ENCODE results near the gene KDM7A. TPM values are rescaled to one million over a fixed set of nuclear protein-coding genes. Genes with fewer than 3 reads are reported as not detected.
"Not testable (repeated sequence)": the region's sequence is repeated elsewhere in the genome, so short reads cannot be mapped to it uniquely, and the experiment has no call there.

The KDM7A gene
- total RNA-seq, 6 donors from 2014 or later, result 12.9 to 41.8 (median 18.2) TPM

- 77 to 80% methylated on average over 4 of the region's 4 CpGs for WGBS, 2 donors
- Histone ChIP-seq H3K4me3 (no peak overlapping the region), H3K27me3 (no peaks in the 10 kb centered on the region), H3K9me3 (no peaks in the 10 kb centered on the region), H3K4me1 (peaks cover 0 to 3% (median 0%) of the 10 kb centered on the region in 4 donors), H3K36me3 (no peaks in the 10 kb centered on the region), H3K27ac (no peak overlapping the region)
- TF ChIP-seq EP300 (IDR thresholded peaks at IDR 0.05) (no peak), POLR2AphosphoS5 (IDR thresholded peaks at IDR 0.05) (no peak), POLR2A (IDR thresholded peaks at IDR 0.05) (no peak)
- TF ChIP-seq, protein P1, sequence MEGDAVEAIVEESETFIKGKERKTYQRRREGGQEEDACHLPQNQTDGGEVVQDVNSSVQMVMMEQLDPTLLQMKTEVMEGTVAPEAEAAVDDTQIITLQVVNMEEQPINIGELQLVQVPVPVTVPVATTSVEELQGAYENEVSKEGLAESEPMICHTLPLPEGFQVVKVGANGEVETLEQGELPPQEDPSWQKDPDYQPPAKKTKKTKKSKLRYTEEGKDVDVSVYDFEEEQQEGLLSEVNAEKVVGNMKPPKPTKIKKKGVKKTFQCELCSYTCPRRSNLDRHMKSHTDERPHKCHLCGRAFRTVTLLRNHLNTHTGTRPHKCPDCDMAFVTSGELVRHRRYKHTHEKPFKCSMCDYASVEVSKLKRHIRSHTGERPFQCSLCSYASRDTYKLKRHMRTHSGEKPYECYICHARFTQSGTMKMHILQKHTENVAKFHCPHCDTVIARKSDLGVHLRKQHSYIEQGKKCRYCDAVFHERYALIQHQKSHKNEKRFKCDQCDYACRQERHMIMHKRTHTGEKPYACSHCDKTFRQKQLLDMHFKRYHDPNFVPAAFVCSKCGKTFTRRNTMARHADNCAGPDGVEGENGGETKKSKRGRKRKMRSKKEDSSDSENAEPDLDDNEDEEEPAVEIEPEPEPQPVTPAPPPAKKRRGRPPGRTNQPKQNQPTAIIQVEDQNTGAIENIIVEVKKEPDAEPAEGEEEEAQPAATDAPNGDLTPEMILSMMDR (IDR thresholded peaks at IDR 0.05), result no peak
- ATAC-seq (ENCODE audit: low FRiP score in 2 of 2), result no peak
- DNase-seq, result no peak
These were observed 30.0 kb upstream of the KDM7A start for GRCh38 chr7:140206616-140207389.

- Histone ChIP-seq H3K27ac (no peak overlapping the region), H3K36me3 (no peaks in the 10 kb centered on the region), H3K4me3 (no peak overlapping the region), H3K4me1 (peaks cover 0 to 3% (median 0%) of the 10 kb centered on the region in 4 donors), H3K9me3 (no peaks in the 10 kb centered on the region), H3K27me3 (no peaks in the 10 kb centered on the region)
- ATAC-seq (ENCODE audit: low FRiP score in 2 of 2) (no peak), DNase-seq (no peak)
- WGBS, 2 donors, result 73 to 80% methylated on average over 4 of the region's 4 CpGs
- TF ChIP-seq POLR2AphosphoS5 (IDR thresholded peaks at IDR 0.05) (no peak), POLR2A (IDR thresholded peaks at IDR 0.05) (no peak), EP300 (IDR thresholded peaks at IDR 0.05) (no peak)
- TF ChIP-seq, protein P1 (IDR thresholded peaks at IDR 0.05), result no peak
These were observed 28.8 kb upstream of the KDM7A start for GRCh38 chr7:140205600-140205999.

DNA sequence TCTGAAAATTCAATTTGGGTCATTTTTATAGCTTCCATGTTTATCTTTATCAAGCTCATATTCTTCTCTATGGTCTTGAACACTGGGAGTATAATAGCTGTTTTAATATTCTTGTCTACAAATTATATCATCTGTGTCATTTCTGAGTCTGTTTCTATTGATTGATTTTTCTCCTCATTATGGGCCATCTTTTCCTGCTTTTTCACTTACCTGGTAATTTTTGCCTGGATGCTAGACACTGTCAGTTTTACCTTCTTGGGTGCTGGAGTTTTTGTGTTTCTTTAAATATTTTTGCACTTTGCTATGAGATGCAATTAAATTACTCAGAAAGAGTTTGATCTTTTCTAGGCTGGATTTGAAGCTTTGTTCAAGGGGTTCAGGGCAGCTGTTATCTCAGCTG is 26.8 kb upstream of the KDM7A start:
- TF ChIP-seq POLR2AphosphoS5 (IDR thresholded peaks at IDR 0.05), result no peak
- TF ChIP-seq, protein P1 (IDR thresholded peaks at IDR 0.05), result no peak
- no peak for TF ChIP-seq POLR2A (IDR thresholded peaks at IDR 0.05)
- no peak for TF ChIP-seq EP300 (IDR thresholded peaks at IDR 0.05)
- no peak for ATAC-seq (ENCODE audit: low FRiP score in 2 of 2)
- H3K27ac ChIP-seq, result no peak overlapping the region

DNA sequence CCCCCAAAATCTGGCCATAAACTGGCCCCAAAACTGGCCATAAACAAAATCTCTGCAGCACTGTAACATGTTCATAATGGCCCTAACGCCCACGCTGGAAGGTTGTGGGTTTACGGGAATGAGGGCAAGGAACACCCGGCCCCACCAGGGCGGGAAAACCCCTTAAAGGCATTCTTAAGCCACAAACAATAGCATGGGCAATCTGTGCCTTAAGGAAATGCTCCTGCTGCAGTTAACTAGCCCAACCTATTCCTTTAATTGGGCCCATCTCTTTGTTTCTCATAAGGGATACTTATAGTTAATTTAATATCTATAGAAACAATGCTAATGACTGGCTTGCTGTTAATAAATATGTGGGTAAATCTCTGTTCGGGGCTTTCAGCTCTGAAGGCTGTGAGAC is 26.2 kb upstream of the KDM7A start:
- H3K4me3 ChIP-seq; H3K27me3 ChIP-seq; H3K36me3 ChIP-seq; H3K9me3 ChIP-seq; DNase-seq; H3K27ac ChIP-seq; ATAC-seq (ENCODE audit: low FRiP score in 2 of 2); H3K4me1 ChIP-seq: not testable (repeated sequence)
- 90 to 92% methylated on average over 6 of the region's 6 CpGs for WGBS, 2 donors

More for the DNA sequence above, 26.8 kb upstream of the KDM7A start:
- DNase-seq, result no peak
- no peaks in the 10 kb centered on the region for H3K27me3 ChIP-seq
- no peak overlapping the region for H3K4me3 ChIP-seq
- no peaks in the 10 kb centered on the region for H3K9me3 ChIP-seq
- H3K36me3 ChIP-seq, result no peaks in the 10 kb centered on the region
- H3K4me1 ChIP-seq, result no peaks in the 10 kb centered on the region

DNA sequence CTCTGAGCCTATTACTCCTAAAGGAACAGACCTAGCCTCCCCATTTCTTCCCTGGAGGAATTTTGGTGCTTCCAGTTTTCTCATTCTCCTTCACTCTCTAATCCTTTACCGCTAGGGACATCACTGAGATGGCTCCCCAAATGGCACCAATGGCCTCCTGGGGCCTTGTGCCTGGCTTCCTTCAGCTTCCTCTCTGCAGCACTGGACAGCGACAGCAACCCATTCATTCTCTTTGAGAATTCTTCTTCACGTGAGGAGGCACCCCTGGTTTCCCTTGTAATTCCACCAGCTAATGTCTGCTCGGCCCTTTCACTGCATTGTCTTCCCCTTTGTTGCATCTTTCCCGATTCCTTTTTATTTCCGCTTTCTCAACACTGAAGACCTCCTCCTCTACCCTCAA is 24.6 kb upstream of the KDM7A start:
- WGBS, 2 donors, result 94 to 96% methylated on average over 6 of the region's 6 CpGs
- Histone ChIP-seq H3K27ac (no peak overlapping the region), H3K4me1 (no peaks in the 10 kb centered on the region), H3K9me3 (no peaks in the 10 kb centered on the region), H3K4me3 (no peak overlapping the region), H3K27me3 (no peaks in the 10 kb centered on the region), H3K36me3 (no peaks in the 10 kb centered on the region)
- ATAC-seq (ENCODE audit: low FRiP score in 2 of 2) (no peak), DNase-seq (no peak)
- TF ChIP-seq, protein P1 (IDR thresholded peaks at IDR 0.05), result no peak
- no peak for TF ChIP-seq POLR2AphosphoS5 (IDR thresholded peaks at IDR 0.05)
- TF ChIP-seq POLR2A (IDR thresholded peaks at IDR 0.05), result no peak
- no peak for TF ChIP-seq EP300 (IDR thresholded peaks at IDR 0.05)

Data from upper lobe of left lung (tissue), 6 donors.